ENCODE measurements around the gene OPTN.
"Not testable (repeated sequence)": the region's sequence is repeated elsewhere in the genome, so short reads cannot be mapped to it uniquely, and the experiment has no call there.

OPTN gene

GRCh38 chr10:13136651-13137050, 36.7 kb downstream of the OPTN start:
- no peak for DNase-seq

- no peak for DNase-seq
Measured at GRCh38 chr10:13139150-13139549, 39.2 kb downstream of the OPTN start.

GRCh38 chr10:13139676-13140075, 39.7 kb downstream of the OPTN start:
- DNase-seq, result no peak

GRCh38 chr10:13140627-13141190, 40.7 kb downstream of the OPTN start:
- no peak for DNase-seq

- DNase-seq, result no peak
Measured at GRCh38 chr10:13143766-13144165, 43.8 kb downstream of the OPTN start.

GRCh38 chr10:13144814-13145213, 44.9 kb downstream of the OPTN start:
- DNase-seq, result no peak

- no peak for DNase-seq
Measured at GRCh38 chr10:13146379-13146778, 46.4 kb downstream of the OPTN start.

- DNase-seq, result no peak
Measured at GRCh38 chr10:13147161-13147560, 47.2 kb downstream of the OPTN start.

GRCh38 chr10:13152296-13152695, 52.3 kb downstream of the OPTN start:
- no peak for DNase-seq

GRCh38 chr10:13155860-13156259, 55.9 kb downstream of the OPTN start:
- not testable (repeated sequence) for DNase-seq

GRCh38 chr10:13158401-13158800, 58.4 kb downstream of the OPTN start:
- DNase-seq, result no peak

GRCh38 chr10:13160934-13161856, 61.2 kb downstream of the OPTN start, which contains the start of gene MCM10:
TSS of gene MCM10 (plus strand) at chr10:13161558. CDS start at chr10:13164203, 2,645 bp downstream.
- peak; percentile 99 for DNase-seq

- no peak for DNase-seq
Measured at GRCh38 chr10:13161857-13162271, 61.9 kb downstream of the OPTN start.

- DNase-seq, result no peak
Measured at GRCh38 chr10:13163859-13164258, 63.9 kb downstream of the OPTN start.

- no peak for DNase-seq
Measured at GRCh38 chr10:13165177-13165576, 65.2 kb downstream of the OPTN start.

GRCh38 chr10:13167568-13167967, 67.6 kb downstream of the OPTN start:
- DNase-seq, result no peak

- DNase-seq, result no peak
Measured at GRCh38 chr10:13168781-13169180, 68.8 kb downstream of the OPTN start.

GRCh38 chr10:13173616-13174015, 73.7 kb downstream of the OPTN start:
- no peak for DNase-seq

- no peak for DNase-seq
Measured at GRCh38 chr10:13180788-13181187, 80.8 kb downstream of the OPTN start.

- no peak for DNase-seq
Measured at GRCh38 chr10:13182424-13182823, 82.5 kb downstream of the OPTN start.

GRCh38 chr10:13183625-13184024, 83.7 kb downstream of the OPTN start:
- no peak for DNase-seq

- no peak for DNase-seq
Measured at GRCh38 chr10:13184276-13184675, 84.3 kb downstream of the OPTN start.

- DNase-seq, result no peak
Measured at GRCh38 chr10:13184730-13185514, 85.0 kb downstream of the OPTN start.

GRCh38 chr10:13187135-13187534, 87.2 kb downstream of the OPTN start:
- no peak for DNase-seq
